GM19452 (cell line): Measurements from ENCODE around the gene ETF1.

Experiments used
- ATAC-seq: cut with Tn5 transposase; IDR thresholded peaks from one replicate; pipeline ENCODE4 v1.9.1; 2021; ENCODE audit not compliant: unreplicated experiment

Gene ETF1

GRCh38 chr5:138563340-138564118 is 20.5 kb upstream of the ETF1 start:
- ATAC-seq, result no peak

- no peak for ATAC-seq
Measured at GRCh38 chr5:138560971-138561370, 17.9 kb upstream of the ETF1 start.

- ATAC-seq, result no peak
Measured at GRCh38 chr5:138559937-138560336, 16.9 kb upstream of the ETF1 start.

- no peak for ATAC-seq
Measured at GRCh38 chr5:138557677-138558076, 14.6 kb upstream of the ETF1 start.

- ATAC-seq, result no peak
Measured at GRCh38 chr5:138554143-138554542, 11.1 kb upstream of the ETF1 start.

GRCh38 chr5:138553437-138554095 is 10.5 kb upstream of the ETF1 start:
- ATAC-seq, result no peak

- ATAC-seq, result no peak
Measured at GRCh38 chr5:138552657-138553056, 9.6 kb upstream of the ETF1 start.

- ATAC-seq, result no peak
Measured at GRCh38 chr5:138549414-138549813, 6.4 kb upstream of the ETF1 start.

- ATAC-seq, result no peak
Measured at GRCh38 chr5:138545919-138546562, 3.0 kb upstream of the ETF1 start.

- ATAC-seq, result no peak
Measured at GRCh38 chr5:138544181-138545134, 1.4 kb upstream of the ETF1 start.

- peak; percentile 51 for ATAC-seq
Measured at GRCh38 chr5:138543730-138544104, 681 bp upstream of the ETF1 start.

GRCh38 chr5:138542180-138542955 is 668 bp downstream of the ETF1 start:
- peak; percentile 0 for ATAC-seq

- no peak for ATAC-seq
Measured at GRCh38 chr5:138541511-138542179, 1.4 kb downstream of the ETF1 start.

GRCh38 chr5:138539791-138540190 is 3.2 kb downstream of the ETF1 start:
- no peak for ATAC-seq

GRCh38 chr5:138538943-138539627 is 4.0 kb downstream of the ETF1 start:
- no peak for ATAC-seq

GRCh38 chr5:138536665-138537315 is 6.2 kb downstream of the ETF1 start:
- no peak for ATAC-seq

GRCh38 chr5:138536215-138536614 is 6.8 kb downstream of the ETF1 start:
- ATAC-seq, result no peak
